GM21381 (cell line): Measurements from ENCODE around the gene RFC5.

Source experiments
- ATAC-seq: cut with Tn5 transposase; IDR thresholded peaks from one replicate; pipeline ENCODE4 v1.9.1; 2021; ENCODE audit warnings: mild to moderate bottlenecking, moderate library complexity; ENCODE audit not compliant: unreplicated experiment

RFC5 gene

GRCh38 chr12:118050972-118051910, 34.7 kb downstream of the RFC5 start:
- no peak for ATAC-seq

GRCh38 chr12:118052324-118053070, 36.0 kb downstream of the RFC5 start:
- ATAC-seq: no peak

GRCh38 chr12:118053071-118053985, 36.8 kb downstream of the RFC5 start:
- no peak for ATAC-seq

- ATAC-seq: peak; percentile 80
These were observed 38.6 kb downstream of the RFC5 start for GRCh38 chr12:118055144-118055557.

GRCh38 chr12:118055865-118056773, 39.6 kb downstream of the RFC5 start:
- no peak for ATAC-seq

GRCh38 chr12:118058227-118058626, 41.7 kb downstream of the RFC5 start:
- ATAC-seq: no peak

GRCh38 chr12:118058881-118059280, 42.4 kb downstream of the RFC5 start:
- no peak for ATAC-seq

- ATAC-seq: no peak
These were observed 43.1 kb downstream of the RFC5 start for GRCh38 chr12:118059341-118060191.

GRCh38 chr12:118060301-118061010, 44.0 kb downstream of the RFC5 start:
- peak; percentile 42 for ATAC-seq

- ATAC-seq: peak; percentile 54
These were observed 44.7 kb downstream of the RFC5 start, which contains the start of gene WSB2 for GRCh38 chr12:118061011-118061872. WSB2 (minus strand) TSS chr12:118061179; CDS start chr12:118061048, 131 bp downstream.

GRCh38 chr12:118061873-118062843, 45.7 kb downstream of the RFC5 start:
- no peak for ATAC-seq

GRCh38 chr12:118063576-118064391, 47.3 kb downstream of the RFC5 start:
- ATAC-seq: no peak

- ATAC-seq: no peak
These were observed 48.1 kb downstream of the RFC5 start for GRCh38 chr12:118064608-118065007.

GRCh38 chr12:118065380-118065779, 48.9 kb downstream of the RFC5 start:
- no peak for ATAC-seq

- no peak for ATAC-seq
These were observed 51.9 kb downstream of the RFC5 start for GRCh38 chr12:118068445-118068844.
